Lower leg skin (tissue), 3 donors: ENCODE measurements around the gene PIP5KL1.

ENCODE experiments used
- POLR2A ChIP-seq, 2 donors: fragments of 450-650 bp; IDR thresholded peaks; one replicate each; pipeline ENCODE4 v1.6.1; 2016 to 2017; ENCODE audit warnings: antibody characterized with exemption in 2 of 2, mild to moderate bottlenecking in 1 of 2, moderate library complexity in 1 of 2
- TF ChIP-seq, protein P1 (sequence below), 3 donors: fragments of 450-650 bp; IDR thresholded peaks; one replicate each; pipeline ENCODE4 v1.5.1; 2016; ENCODE audit warnings: antibody characterized with exemption in 3 of 3, mild to moderate bottlenecking in 3 of 3, moderate library complexity in 2 of 3

DNA sequence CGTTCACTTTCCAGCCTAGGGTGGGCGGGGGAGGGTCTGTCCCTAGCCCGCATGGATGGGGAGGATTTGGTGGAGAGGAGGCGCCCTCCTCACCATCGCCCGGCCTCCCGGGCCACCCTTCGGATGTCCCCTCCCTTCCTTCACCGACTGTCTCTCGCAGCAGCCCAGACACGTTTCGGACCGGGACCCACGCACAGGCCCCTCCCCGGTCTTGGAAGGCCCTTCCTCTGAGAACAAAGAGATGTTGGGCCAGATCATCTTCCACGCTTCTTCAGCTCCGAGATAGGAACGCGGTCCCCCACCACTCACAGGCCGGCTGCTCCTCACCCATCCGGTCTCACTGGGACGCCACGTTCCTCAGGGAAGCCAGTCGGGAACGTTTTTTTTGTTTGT lies 7.7 kb upstream of the PIP5KL1 start:
- TF ChIP-seq, protein P1, sequence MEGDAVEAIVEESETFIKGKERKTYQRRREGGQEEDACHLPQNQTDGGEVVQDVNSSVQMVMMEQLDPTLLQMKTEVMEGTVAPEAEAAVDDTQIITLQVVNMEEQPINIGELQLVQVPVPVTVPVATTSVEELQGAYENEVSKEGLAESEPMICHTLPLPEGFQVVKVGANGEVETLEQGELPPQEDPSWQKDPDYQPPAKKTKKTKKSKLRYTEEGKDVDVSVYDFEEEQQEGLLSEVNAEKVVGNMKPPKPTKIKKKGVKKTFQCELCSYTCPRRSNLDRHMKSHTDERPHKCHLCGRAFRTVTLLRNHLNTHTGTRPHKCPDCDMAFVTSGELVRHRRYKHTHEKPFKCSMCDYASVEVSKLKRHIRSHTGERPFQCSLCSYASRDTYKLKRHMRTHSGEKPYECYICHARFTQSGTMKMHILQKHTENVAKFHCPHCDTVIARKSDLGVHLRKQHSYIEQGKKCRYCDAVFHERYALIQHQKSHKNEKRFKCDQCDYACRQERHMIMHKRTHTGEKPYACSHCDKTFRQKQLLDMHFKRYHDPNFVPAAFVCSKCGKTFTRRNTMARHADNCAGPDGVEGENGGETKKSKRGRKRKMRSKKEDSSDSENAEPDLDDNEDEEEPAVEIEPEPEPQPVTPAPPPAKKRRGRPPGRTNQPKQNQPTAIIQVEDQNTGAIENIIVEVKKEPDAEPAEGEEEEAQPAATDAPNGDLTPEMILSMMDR (IDR thresholded peaks at IDR 0.05), result no peak
- TF ChIP-seq POLR2A (IDR thresholded peaks at IDR 0.05), result no peak
